Measurements from ENCODE around the gene ORAI3.

ORAI3 gene

DNA sequence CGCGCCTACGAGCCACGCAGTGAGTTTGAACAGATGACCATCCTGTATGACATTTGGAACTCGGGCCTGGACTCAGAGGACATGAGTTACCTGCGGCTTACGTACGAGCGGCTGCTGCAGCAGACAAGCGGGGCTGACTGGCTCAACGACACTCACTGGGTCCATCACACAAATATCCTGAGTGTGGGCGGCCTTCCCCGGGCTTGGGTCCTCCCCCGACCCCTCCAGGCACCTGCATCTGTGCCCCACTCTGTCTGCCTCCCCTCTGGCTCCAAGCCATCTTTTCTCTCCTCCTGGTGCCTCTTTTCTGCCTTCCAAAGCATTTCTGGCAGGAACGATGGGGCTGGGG lies 31.1 kb downstream of the ORAI3 start:
- TF ChIP-seq CTCF (IDR thresholded peaks at IDR 0.05; ENCODE audit: low read depth, low read length): no peak
- H3K4me3 ChIP-seq (ENCODE audit: low read depth, low read length): no peak overlapping the region
- H3K36me3 ChIP-seq: peaks cover 64% of the 10 kb centered on the region
- H3K4me1 ChIP-seq: no peaks in the 10 kb centered on the region
- no peaks in the 10 kb centered on the region for H3K9me3 ChIP-seq
- H3K27me3 ChIP-seq: no peaks in the 10 kb centered on the region
- no peak for DNase-seq

DNA sequence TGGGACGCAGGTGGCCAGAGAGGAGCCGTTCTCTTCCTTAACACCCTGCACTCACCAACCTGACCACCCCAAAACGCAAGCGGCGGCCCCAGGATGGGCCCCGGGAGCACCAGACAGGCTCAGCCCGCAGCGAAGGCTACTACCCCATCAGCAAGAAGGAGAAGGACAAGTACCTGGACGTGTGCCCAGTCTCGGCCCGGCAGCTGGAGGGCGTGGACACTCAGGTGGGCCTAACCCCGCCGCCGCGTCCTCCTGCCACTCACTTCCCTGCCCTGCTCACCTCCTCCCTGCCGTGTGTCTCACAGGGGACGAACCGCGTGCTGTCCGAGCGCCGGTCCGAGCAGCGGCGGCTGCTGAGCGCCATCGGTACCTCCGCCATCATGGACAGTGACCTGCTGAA lies 31.6 kb downstream of the ORAI3 start:
- no peak for DNase-seq
- H3K4me1 ChIP-seq: no peaks in the 10 kb centered on the region
- peaks cover 63% of the 10 kb centered on the region for H3K36me3 ChIP-seq
- H3K27me3 ChIP-seq: no peaks in the 10 kb centered on the region
- H3K9me3 ChIP-seq: no peaks in the 10 kb centered on the region
- no peak for TF ChIP-seq CTCF (IDR thresholded peaks at IDR 0.05; ENCODE audit: low read depth, low read length)
- no peak overlapping the region for H3K4me3 ChIP-seq (ENCODE audit: low read depth, low read length)

- peaks cover 58% of the 10 kb centered on the region for H3K36me3 ChIP-seq
- H3K9me3 ChIP-seq: no peaks in the 10 kb centered on the region
- no peak for TF ChIP-seq CTCF (IDR thresholded peaks at IDR 0.05; ENCODE audit: low read depth, low read length)
- no peak overlapping the region for H3K4me3 ChIP-seq (ENCODE audit: low read depth, low read length)
- DNase-seq: no peak
- H3K4me1 ChIP-seq: no peaks in the 10 kb centered on the region
- H3K27me3 ChIP-seq: no peaks in the 10 kb centered on the region
These were observed 32.1 kb downstream of the ORAI3 start for GRCh38 chr16:30980959-30981358.

- Histone ChIP-seq H3K9me3 (no peaks in the 10 kb centered on the region), H3K4me1 (no peaks in the 10 kb centered on the region), H3K4me3 (ENCODE audit: low read depth, low read length) (no peak overlapping the region), H3K27me3 (no peaks in the 10 kb centered on the region), H3K36me3 (peaks cover 43% of the 10 kb centered on the region)
- DNase-seq: no peak
- TF ChIP-seq CTCF (IDR thresholded peaks at IDR 0.05; ENCODE audit: low read depth, low read length): no peak
These were observed 33.9 kb downstream of the ORAI3 start for GRCh38 chr16:30982548-30983288.

GRCh38 chr16:30983289-30983889 lies 34.5 kb downstream of the ORAI3 start:
- H3K4me1 ChIP-seq: no peaks in the 10 kb centered on the region
- no peak for TF ChIP-seq CTCF (IDR thresholded peaks at IDR 0.05; ENCODE audit: low read depth, low read length)
- H3K36me3 ChIP-seq: peaks cover 39% of the 10 kb centered on the region
- no peak overlapping the region for H3K4me3 ChIP-seq (ENCODE audit: low read depth, low read length)
- DNase-seq: no peak
- no peaks in the 10 kb centered on the region for H3K9me3 ChIP-seq
- H3K27me3 ChIP-seq: no peaks in the 10 kb centered on the region

DNA sequence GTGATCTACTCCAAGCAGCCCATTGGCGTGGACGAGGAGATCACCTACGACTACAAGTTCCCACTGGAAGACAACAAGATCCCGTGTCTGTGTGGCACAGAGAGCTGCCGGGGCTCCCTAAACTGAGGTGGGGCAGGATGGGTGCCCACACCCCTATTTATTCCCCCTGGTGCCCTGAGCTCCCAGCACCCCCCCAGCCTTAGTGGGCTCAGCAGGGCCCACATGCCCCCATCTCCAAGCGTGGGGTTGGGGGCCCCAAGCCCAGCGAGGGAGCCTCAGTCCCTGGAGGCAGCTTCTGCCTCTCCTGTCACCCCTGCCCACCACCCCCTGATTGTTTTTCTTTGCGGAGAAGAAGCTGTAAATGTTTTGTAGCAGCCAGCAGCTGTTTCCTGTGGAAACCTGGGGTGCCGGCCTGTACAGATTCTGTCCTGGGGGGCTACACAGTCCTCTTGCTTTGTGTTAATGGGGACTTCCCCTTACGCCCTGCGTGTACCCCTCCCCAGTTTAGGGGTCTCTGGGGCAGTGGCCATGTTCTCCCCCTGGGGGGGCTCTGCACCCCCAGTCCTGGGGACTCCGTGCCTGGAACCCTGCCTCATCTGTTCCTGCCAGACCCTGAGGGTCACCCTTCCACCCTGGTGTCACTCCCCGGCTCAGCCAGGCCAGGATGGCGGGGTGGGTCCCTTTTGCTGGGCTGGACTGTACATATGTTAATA lies 35.2 kb downstream of the ORAI3 start:
- no peaks in the 10 kb centered on the region for H3K4me1 ChIP-seq
- no peak for DNase-seq
- H3K4me3 ChIP-seq (ENCODE audit: low read depth, low read length): no peak overlapping the region
- H3K27me3 ChIP-seq: no peaks in the 10 kb centered on the region
- TF ChIP-seq CTCF (IDR thresholded peaks at IDR 0.05; ENCODE audit: low read depth, low read length): no peak
- H3K36me3 ChIP-seq: peaks cover 35% of the 10 kb centered on the region
- no peaks in the 10 kb centered on the region for H3K9me3 ChIP-seq

Data from BE2C (cell line).